ENCODE measurements around the gene LAMC1.

GRCh38 chr1:183191833-183192232 is 168.6 kb downstream of the LAMC1 start:
- TF ChIP-seq EP300 (IDR thresholded peaks at IDR 0.05) = no peak
- no peak for TF ChIP-seq POLR2AphosphoS5 (IDR thresholded peaks at IDR 0.05)
- no peak for TF ChIP-seq CTCF (IDR thresholded peaks at IDR 0.05)
- no peak for TF ChIP-seq POLR2A (IDR thresholded peaks at IDR 0.05)
